Activated CD4-positive, CD25-positive, alpha-beta regulatory T cell treated with anti-CD3 and anti-CD28 coated beads, Interleukin-2, amount 50 U/mL, for 72 hours (primary cell): ENCODE measurements around the gene CHST14.
A peak's percentile ranks its signal among the peaks of the same experiment; 100 is the strongest.

ENCODE experiments used
- DNase-seq: peaks from one replicate; pipeline ENCODE4 v3.0.0; 2021

The CHST14 gene

GRCh38 chr15:40495516-40495915, 24.7 kb downstream of the CHST14 start:
- DNase-seq = no peak

GRCh38 chr15:40498418-40498817, 27.6 kb downstream of the CHST14 start:
- no peak for DNase-seq

GRCh38 chr15:40498891-40499290, 28.1 kb downstream of the CHST14 start:
- DNase-seq = no peak

- no peak for DNase-seq
Measured at GRCh38 chr15:40499931-40500330, 29.1 kb downstream of the CHST14 start.

- no peak for DNase-seq
Measured at GRCh38 chr15:40500568-40501330, 30.0 kb downstream of the CHST14 start.

- DNase-seq = no peak
Measured at GRCh38 chr15:40501487-40501886, 30.7 kb downstream of the CHST14 start.

GRCh38 chr15:40506964-40507571, 36.3 kb downstream of the CHST14 start:
- peak; percentile 47 for DNase-seq

- no peak for DNase-seq
Measured at GRCh38 chr15:40508216-40508615, 37.4 kb downstream of the CHST14 start.

- DNase-seq = no peak
Measured at GRCh38 chr15:40510201-40510600, 39.4 kb downstream of the CHST14 start.

- DNase-seq = no peak
Measured at GRCh38 chr15:40511093-40511471, 40.3 kb downstream of the CHST14 start.

- DNase-seq = peak; percentile 36
Measured at GRCh38 chr15:40511472-40512133, 40.8 kb downstream of the CHST14 start.

- no peak for DNase-seq
Measured at GRCh38 chr15:40512440-40512839, 41.7 kb downstream of the CHST14 start.

- DNase-seq = no peak
Measured at GRCh38 chr15:40513609-40514008, 42.8 kb downstream of the CHST14 start.

- DNase-seq = no peak
Measured at GRCh38 chr15:40516322-40516721, 45.5 kb downstream of the CHST14 start.
